Measurements from ENCODE around the gene FAT2.

DNA sequence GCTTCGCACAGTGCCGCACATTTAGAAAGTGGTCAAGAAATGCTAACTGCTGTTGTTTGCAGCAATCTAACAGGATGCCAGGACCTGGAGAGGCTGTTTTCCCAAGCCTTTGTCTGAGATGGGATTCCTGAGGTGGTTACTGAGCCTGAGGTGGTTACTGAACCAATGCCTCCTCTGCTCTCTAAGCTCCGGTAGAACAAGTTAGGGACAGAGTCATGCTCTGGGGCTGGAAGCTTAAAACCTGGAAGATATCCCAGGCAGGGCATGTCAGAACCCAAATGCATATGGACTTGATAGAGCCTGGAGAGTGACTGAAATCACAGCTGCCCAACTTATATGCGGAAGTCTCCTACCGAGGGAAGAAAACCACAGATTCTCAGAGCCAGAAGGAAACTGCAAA lies 46.5 kb upstream of the FAT2 start:
- TF ChIP-seq, protein P1, sequence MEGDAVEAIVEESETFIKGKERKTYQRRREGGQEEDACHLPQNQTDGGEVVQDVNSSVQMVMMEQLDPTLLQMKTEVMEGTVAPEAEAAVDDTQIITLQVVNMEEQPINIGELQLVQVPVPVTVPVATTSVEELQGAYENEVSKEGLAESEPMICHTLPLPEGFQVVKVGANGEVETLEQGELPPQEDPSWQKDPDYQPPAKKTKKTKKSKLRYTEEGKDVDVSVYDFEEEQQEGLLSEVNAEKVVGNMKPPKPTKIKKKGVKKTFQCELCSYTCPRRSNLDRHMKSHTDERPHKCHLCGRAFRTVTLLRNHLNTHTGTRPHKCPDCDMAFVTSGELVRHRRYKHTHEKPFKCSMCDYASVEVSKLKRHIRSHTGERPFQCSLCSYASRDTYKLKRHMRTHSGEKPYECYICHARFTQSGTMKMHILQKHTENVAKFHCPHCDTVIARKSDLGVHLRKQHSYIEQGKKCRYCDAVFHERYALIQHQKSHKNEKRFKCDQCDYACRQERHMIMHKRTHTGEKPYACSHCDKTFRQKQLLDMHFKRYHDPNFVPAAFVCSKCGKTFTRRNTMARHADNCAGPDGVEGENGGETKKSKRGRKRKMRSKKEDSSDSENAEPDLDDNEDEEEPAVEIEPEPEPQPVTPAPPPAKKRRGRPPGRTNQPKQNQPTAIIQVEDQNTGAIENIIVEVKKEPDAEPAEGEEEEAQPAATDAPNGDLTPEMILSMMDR (IDR thresholded peaks at IDR 0.05 in 2 of 3, conservative IDR thresholded peaks at IDR 0.05 in 1 of 3; ENCODE audit: control insufficient read depth in 2 of 3, extremely low read depth in 1 of 3, insufficient read depth in 1 of 3, low read depth in 3 of 3, low read length in 3 of 3) = no peak
- TF ChIP-seq POLR2AphosphoS5 (IDR thresholded peaks at IDR 0.05; ENCODE audit: low read length) = no peak
- TF ChIP-seq, protein P2, sequence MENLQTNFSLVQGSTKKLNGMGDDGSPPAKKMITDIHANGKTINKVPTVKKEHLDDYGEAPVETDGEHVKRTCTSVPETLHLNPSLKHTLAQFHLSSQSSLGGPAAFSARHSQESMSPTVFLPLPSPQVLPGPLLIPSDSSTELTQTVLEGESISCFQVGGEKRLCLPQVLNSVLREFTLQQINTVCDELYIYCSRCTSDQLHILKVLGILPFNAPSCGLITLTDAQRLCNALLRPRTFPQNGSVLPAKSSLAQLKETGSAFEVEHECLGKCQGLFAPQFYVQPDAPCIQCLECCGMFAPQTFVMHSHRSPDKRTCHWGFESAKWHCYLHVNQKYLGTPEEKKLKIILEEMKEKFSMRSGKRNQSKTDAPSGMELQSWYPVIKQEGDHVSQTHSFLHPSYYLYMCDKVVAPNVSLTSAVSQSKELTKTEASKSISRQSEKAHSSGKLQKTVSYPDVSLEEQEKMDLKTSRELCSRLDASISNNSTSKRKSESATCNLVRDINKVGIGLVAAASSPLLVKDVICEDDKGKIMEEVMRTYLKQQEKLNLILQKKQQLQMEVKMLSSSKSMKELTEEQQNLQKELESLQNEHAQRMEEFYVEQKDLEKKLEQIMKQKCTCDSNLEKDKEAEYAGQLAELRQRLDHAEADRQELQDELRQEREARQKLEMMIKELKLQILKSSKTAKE (IDR thresholded peaks at IDR 0.05; ENCODE audit: low read depth, poor library complexity, severe bottlenecking) = no peak
- TF ChIP-seq SREBF2 (IDR thresholded peaks at IDR 0.05; ENCODE audit: low read length) = no peak
- no peak for TF ChIP-seq EZH2 (IDR thresholded peaks at IDR 0.05; ENCODE audit: borderline replicate concordance, control insufficient read depth, low read depth, low read length)
- no peak for TF ChIP-seq TBL1XR1 (IDR thresholded peaks at IDR 0.05; ENCODE audit: low read depth, low read length)
- TF ChIP-seq, protein P3, sequence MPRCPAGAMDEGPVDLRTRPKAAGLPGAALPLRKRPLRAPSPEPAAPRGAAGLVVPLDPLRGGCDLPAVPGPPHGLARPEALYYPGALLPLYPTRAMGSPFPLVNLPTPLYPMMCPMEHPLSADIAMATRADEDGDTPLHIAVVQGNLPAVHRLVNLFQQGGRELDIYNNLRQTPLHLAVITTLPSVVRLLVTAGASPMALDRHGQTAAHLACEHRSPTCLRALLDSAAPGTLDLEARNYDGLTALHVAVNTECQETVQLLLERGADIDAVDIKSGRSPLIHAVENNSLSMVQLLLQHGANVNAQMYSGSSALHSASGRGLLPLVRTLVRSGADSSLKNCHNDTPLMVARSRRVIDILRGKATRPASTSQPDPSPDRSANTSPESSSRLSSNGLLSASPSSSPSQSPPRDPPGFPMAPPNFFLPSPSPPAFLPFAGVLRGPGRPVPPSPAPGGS (IDR thresholded peaks at IDR 0.05; ENCODE audit: borderline replicate concordance, insufficient read depth, low read depth, low read length, poor library complexity, severe bottlenecking) = no peak
- TF ChIP-seq, protein P4, sequence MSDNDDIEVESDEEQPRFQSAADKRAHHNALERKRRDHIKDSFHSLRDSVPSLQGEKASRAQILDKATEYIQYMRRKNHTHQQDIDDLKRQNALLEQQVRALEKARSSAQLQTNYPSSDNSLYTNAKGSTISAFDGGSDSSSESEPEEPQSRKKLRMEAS (IDR thresholded peaks at IDR 0.05; ENCODE audit: low read depth, low read length) = no peak
